Cortex of kidney (tissue), 1 donor: Measurements from ENCODE around the gene LKAAEAR1.
"Not testable (repeated sequence)": the region's sequence is repeated elsewhere in the genome, so short reads cannot be mapped to it uniquely, and the experiment has no call there.

Experiments
- DNase-seq: peaks from one replicate; lab custom pipeline; 2025; lab: John Stamatoyannopoulos, UW

Gene LKAAEAR1

DNA sequence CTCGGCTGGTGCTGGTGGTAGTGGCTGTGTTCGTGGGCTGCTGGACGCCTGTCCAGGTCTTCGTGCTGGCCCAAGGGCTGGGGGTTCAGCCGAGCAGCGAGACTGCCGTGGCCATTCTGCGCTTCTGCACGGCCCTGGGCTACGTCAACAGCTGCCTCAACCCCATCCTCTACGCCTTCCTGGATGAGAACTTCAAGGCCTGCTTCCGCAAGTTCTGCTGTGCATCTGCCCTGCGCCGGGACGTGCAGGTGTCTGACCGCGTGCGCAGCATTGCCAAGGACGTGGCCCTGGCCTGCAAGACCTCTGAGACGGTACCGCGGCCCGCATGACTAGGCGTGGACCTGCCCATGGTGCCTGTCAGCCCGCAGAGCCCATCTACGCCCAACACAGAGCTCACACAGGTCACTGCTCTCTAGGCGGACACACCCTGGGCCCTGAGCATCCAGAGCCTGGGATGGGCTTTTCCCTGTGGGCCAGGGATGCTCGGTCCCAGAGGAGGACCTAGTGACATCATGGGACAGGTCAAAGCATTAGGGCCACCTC, 14.3 kb upstream of the LKAAEAR1 start:
- DNase-seq: no peak

DNA sequence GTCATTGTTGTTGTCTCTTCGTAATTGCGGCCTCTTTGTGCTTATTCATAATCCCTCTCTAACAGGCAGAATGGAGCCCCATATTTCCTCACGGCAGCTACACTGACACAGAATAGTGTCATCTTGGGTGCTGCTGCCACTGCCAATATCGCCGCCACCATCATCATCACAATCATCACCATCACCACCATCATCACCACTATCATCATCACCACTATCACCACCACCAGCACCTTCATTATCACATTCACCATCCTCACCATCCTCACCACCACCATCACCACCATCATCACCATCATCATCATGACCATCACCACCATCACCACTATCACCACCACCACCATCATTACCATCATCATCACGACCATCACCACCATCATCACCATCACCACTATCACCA, 12.3 kb upstream of the LKAAEAR1 start:
- DNase-seq: no peak

DNA sequence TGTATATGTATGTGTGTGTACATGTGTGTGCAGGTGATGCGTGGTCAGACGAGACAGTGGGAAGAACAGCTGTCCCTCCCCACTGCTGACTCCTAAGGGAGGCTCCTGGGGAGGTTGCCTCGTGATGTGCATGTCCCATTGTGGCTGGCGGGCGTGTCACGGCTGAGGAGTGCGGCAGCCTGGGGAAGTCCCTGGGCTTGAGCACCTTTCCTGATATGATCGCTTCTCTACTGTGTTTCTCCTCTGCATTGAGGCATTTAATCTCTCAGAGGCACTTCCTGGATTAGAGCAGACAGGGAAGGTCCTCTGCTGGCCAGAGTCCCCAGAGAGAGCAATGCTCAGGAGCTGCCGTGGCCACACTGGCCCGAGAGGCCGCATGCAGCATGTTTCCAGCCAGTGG, 11.7 kb upstream of the LKAAEAR1 start:
- DNase-seq: no peak

DNA sequence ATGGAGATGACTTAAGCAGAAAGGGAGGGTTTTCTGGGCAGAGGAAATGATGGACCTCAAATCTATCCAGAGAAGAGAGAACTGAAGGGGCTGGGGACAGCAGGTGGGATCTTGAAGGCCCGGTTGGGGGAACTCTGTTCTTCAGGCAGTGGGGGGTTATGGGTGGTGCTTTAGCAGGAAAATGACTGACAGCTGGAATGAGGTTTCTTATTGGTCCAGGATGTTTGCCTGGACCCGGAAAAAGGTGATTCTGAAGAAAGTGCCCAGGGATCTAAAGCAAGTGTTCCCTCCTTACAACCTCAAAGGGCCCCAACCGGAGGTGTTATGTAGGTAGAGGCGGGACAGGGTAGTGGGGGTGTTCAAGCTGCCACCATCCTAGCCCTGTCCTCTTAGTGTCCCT, 11.3 kb upstream of the LKAAEAR1 start:
- DNase-seq: no peak

DNA sequence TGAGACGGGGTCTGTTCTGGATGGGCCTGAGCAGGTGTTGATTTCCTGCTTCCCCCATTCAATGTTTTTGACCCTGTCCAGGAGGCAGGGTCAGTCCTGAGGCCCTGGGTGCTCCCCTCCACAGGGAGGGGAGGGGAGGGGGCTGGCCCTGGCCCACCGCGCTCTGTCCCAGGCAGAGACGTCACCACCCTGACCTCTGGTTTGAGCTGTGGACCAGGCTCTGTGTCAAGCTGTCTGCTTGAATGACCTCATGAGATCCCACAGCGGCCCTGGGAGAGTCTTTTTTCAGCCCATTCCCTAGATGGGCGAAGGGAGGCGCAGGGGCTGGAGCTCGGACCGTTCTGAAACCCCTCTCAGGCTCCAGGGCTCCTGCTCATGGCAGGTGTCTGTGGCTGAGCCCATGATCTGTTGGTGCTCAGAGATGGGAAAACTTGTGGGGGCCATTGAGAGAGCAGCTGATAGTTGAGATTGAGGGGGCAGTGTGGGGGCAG, 8.9 kb upstream of the LKAAEAR1 start:
- DNase-seq: no peak

DNA sequence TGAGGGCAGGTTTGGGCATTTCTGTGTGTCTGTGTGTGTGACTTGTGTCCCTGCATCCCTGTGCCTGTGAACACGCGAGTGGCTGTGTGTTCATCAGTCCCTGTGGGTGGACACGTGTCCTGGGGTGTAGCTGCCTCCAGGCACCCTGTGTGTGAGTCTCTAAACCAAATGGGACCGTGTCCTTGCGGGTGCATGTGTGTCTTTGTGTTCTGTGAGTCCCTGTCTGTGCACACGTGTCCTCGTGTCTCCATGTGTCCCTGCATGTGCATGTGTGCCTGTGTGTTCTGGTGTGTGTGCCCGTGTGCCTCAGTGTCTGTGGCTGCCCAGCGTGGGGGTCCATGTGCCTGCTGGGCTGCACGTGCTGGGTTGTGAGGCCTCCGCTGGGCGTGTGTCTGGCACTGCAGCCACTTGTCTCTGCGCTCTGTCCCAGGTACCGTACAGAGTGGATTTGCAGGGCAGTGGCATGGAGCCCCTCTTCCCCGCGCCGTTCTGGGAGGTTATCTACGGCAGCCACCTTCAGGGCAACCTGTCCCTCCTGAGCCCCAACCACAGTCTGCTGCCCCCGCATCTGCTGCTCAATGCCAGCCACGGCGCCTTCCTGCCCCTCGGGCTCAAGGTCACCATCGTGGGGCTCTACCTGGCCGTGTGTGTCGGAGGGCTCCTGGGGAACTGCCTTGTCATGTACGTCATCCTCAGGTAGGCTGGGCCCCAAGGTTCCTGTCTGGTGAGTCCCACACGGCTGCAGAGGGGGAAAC, 8.2 kb upstream of the LKAAEAR1 start:
- no peak for DNase-seq

DNA sequence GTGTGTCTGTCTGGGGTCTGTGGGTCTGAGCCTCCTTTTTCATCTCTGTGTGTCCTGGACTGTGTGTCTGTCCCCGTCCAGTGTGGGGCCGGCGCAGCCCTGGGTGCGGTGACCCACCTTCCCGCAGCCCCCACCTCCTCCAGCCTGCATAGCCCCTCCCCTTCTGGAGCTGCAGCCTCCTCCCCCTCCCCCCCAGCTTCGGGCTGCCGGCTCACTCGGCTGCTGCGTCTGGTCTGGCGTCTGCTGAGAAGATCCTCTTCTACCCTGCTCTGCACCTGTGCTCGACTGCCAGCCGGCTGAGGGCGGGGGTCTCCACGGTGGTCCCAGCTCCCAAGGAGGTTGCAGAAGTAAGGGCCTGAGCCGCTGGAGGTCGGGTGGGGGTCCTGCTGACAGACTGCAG, 7.6 kb upstream of the LKAAEAR1 start:
- no peak for DNase-seq

DNA sequence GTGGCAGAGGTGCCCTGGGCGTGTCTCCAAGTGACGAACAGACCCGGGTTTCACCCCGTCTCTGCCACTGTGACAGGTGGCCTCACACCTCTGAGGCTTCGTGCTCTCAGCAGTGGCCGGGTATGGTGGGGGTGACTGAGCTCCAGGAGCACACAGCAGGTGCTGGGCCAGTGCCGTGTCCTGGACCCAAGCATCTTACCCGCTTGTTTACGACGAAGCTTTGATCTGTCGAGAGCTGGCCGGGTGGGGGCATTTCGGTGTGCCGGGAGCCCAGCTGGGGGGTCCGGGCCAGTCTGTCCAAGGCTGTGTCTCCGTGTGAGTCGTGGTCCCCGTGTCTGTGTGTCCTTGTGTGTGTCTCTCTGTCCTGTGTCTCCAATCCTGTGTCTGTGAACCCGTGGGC, 7.1 kb upstream of the LKAAEAR1 start:
- no peak for DNase-seq

DNA sequence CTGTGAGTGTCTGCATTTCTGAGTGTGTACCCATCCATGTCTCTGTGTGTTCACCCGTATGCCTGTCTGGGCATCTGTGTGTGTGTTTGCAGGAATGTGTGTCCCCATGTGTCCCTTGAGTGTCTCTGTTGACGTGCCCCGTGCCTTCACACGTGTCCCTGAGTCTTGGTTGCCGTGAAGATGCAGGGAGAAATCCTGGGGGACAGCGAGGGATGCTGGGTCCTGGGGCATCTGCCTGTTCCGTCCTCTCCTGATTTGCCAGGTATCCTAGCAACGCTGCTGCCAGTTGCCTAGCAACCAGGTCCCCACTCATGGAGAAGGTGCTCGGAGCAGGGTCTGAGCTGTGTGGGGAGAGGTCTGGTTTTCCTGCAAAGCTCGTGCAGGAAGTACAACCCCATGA, 6.0 kb upstream of the LKAAEAR1 start:
- no peak for DNase-seq

DNA sequence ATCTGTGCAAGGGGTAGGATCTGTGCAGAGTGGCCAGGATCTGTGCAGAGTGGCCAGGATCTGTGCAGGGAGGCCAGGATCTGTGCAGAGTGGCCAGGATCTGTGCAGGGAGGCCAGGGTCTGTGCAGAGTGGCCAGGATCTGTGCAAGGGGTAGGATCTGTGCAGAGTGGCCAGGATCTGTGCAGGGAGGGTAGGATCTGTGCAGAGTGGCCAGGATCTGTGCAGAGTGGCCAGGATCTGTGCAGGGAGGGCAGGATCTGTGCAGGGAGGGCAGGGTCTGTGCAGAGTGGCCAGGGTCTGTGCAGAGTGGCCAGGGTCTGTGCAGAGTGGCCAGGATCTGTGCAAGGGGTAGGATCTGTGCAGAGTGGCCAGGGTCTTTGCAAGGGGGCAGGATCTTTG, 4.4 kb upstream of the LKAAEAR1 start:
- DNase-seq: not testable (repeated sequence)

DNA sequence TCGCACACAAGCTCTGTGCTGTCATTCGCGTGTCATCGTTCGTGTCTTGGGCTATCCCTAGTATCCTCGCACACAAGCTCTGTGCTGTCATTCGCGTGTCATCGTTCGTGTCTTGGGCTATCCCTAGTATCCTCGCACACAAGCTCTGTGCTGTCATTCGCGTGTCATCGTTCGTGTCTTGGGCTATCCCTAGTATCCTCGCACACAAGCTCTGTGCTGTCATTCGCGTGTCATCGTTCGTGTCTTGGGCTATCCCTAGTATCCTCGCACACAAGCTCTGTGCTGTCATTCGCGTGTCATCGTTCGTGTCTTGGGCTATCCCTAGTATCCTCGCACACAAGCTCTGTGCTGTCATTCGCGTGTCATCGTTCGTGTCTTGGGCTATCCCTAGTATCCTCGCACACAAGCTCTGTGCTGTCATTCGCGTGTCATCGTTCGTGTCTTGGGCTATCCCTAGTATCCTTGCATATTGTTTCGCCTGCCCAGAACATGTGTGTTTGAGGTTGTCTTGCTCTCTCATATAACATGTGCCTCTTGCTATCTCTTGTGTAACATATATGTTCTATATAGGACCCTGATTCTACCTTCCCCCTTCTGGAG, 3.1 kb upstream of the LKAAEAR1 start:
- DNase-seq: not testable (repeated sequence)

DNA sequence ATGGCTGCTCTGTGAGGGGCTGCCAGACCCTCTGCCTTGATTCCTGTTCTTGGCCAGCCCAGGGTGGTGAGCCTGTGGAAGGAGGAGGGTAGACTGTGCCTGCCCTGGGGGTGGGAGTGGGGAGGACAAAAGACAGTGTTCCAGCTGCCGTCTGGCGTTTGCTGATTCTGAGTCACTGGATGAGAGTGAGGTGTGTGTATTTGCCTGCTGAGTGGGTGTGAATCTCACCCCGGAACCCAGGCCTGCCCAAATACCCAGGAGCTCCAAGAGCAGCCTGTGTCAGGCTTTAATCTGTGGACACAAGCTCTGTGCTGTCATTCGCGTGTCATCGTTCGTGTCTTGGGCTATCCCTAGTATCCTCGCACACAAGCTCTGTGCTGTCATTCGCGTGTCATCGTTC, 2.6 kb upstream of the LKAAEAR1 start:
- DNase-seq: no peak

DNA sequence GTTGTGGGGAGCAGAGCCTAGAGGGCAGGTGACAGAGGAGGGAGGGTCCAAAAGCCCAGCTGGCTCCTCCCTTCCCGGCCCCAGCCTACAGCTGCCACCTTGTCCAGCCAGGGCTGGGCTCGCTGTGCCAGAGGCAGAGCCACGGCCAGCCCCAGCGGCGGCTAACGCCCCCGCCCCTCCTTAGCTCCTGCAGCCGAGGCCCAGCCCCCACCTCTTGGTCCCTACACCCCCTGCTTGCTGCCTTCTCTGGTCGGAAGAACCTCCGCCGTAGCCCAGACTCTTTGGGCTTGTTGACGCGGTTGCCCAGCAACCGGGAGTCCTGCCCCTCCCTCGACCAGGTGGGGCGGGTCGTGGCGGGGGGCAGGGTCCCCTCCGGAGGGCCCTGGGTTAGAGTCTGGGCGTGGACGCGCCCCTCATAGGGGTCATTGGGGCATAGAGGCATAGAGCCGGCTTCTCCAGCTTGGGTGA, 521 bp upstream of the LKAAEAR1 start:
- DNase-seq: no peak

DNA sequence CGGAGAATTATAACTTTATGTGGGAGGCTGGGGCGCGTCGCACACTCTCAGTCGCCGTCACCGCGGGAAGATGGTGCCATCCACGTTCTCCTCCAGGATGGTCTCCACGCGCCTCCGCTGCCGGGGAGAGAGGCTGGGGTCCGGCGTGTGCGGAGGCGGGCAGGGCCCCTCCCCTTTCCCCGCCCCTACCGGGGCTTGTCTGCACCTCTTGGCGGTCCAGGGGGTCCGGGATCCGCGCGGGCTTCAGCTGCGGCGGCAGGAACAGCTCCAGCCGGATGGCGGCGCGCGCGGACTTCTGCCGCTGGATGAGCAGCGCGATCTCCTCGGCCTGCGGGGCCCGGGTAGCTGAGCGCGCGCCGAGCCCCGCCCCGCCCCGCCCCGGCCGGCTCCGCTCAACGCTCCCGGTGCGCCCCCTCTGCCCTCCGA, 807 bp downstream of the LKAAEAR1 start:
- no peak for DNase-seq

DNA sequence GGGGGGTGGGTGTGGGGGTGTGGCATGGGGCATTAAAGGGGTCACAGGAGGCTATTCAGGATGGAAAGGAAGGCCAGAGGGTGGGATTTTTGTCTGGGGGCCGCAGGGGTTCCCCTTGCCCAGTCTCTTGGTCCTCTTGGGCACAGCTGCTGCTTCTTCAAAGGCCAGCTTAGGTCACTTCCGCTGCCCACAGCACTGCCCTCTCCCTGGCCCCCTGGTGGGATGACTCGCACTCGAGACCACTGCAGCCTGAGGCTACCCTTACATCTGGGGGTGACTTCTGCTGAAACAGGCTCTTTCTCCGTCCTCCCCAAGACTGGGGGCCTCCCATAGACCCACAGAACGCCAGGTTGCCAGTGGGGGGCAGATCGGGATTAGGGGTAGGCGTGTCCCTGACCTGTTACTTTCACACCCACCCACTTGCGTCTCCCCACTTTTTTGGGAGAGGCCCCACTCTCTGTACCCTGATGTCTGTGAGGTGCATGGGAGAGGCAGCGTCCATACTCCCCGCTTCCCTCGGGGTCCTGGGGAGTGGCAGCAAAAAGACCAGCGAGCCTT, 1.3 kb downstream of the LKAAEAR1 start:
- DNase-seq: no peak

DNA sequence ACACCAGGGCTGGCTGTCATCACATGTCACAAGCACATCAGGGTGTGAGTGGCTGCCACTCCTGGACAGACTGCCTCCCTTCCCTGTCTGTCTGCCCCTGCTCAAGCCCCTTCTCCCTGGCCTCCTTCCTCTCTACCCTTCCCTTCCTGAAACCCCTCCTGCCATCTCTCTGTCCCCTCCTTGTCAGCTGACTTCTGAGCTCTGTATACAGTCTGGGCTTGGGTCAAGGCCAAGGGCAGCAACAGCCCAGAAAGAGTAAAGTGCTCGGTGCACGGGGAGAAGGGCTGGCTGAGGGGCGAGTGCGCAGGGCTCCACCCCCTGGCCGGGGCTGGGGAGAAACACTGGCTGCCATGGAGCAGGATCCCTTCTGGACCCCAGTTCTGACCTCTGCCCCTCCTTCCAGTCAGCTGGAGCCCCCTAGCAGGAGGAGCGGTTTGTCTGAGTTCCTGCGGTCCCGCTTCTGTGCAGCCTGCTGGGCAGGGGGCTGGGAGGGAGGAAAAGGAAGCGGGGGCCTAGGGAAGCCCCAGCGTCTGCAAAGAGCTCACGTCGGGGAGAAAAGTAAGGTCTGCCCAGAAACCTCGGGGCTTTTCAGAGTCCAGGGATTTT, 2.0 kb downstream of the LKAAEAR1 start:
- no peak for DNase-seq

DNA sequence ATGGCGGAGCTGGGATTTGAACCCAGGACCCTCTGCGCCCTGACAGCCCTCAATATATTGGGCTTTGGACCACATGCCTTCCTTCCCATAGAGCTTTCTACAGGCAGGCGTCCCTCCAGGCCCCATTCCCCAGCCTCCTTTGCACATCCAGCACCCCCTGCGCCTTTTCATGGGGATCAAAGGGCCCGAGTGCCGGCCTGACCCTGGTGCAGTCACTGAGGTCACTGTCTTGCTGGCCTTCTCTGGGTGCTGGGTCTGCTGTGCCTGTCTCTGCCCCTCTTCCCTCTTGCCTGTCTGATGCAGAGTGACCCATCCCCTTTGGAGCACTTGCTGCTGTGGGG, 2.6 kb downstream of the LKAAEAR1 start:
- DNase-seq: no peak

DNA sequence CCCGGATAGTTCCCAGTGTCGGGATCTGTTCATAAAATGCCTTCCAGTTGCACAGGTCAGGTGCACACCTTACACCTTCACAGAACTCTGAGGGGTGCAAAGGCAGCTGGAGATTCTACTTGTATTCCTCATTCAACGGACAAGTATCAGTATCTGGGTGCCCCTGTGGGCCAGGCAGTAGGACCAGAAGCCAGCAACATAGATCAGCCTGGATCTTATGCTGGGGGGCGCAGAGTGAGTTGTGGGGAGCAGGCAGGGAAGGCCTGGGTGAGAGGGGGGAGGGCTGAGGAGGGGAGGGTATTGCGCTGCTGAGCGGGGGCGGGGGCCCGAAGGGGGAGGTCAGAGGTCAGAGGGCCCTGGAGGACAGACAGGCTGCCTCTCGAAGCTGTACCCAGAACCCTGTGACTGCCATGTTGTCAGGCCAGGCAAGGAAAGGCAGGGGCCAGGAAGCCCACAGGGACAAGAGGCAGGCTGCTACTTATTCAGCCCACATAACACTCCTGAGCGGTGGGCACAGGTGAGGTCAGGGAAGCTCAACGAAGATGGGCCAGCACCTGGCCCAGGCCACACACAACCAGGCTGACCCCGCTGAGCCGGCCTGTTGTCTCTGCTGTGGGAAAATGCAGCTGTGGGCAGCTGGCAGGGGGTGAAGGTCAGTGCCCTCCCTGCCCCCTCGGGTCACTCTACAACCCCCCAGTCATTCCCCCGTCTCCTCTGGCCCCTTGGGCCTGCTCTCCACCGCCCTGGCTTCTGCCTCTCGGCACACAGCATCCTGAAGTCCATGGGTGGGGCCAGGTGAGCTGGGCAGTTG, 3.2 kb downstream of the LKAAEAR1 start:
- DNase-seq: no peak

DNA sequence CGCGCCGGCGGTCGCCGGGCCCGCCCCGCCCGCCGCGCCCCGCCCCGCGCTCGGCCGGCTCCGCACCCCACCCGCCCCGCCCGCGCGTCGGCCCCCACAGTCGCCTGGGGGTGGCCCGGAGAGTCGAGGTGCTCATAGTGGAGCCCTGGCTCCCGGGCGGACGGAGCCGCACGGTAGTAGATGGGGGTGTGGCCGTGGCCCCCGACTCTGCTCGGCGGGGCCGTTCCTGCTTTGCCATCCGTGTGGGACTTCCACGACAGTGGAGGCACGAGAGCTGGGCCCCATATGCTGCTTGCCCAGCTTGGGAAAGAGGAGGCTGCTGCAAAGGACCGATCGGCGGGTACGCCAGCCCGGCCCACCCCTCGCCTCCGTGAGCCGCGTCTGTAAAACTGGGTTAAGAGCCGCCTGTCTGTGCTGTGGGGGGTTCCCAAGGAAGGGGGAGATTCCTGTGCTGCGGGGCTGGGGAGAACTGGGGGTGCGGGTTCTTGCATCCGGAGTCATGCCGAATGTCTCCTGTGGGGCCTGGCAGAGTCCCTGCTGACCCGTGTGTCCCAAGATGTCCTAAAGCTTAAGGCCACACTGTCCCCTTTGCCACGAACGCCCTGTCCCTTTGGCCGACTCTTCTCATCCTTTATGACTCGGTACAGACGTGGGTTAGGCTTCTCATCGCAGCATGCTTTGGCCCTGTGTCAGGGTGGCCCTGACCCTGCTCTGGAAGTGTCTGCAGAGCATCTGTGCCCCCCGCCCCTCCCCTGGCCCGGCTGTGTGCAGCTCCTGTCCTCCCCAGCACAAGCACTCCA, 4.0 kb downstream of the LKAAEAR1 start, which contains the start of gene OPRL1:
Gene OPRL1 (plus strand): TSS at position 70 of the 800 bp plus-strand sequence. CDS start 12,639 bp downstream, outside the sequence.
- DNase-seq: no peak

DNA sequence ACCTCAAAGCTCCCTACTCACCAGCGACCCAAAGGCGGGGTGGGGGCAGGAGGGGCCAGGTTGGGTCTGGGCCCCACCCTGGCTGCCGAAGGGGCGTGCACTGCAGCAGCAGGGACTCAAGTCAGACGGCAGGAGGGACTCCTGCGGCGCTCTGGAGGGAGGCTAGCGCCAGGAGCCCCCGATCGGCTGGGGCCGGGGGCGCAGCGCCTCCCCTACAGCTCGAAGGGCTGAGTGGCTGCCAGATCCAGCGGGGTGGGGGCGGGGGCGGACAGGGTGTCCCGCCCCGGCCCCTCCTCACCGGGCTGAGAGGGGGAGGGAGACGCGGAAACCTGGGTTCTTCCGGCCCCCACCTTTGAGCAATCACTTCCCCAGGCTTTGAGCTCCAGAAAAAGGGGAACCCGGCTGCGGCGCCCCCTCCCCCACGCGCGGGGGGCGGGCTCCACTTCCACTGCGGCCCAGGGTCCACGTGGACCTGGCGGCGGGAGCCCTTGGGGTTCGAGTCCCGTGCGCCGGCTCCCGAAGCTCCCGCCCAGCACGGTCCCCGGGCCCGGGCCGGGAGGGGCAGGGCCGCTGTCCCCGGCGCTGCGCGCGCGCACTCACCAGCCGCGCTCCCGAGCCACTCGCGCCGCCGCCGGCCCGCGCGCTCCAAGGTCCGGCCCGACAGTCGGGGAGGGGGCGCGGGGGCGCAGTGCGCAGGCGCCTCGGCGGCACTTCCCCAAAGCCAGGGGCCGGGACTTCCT, 4.8 kb downstream of the LKAAEAR1 start, which contains the start of gene RGS19:
Gene RGS19 (minus strand): TSS at position 246 of the 740 bp plus-strand sequence. CDS start 2,632 bp downstream, outside the sequence.
- DNase-seq: no peak
